Measurements from ENCODE around the gene CHD9.
A peak's percentile ranks its signal among the peaks of the same experiment; 100 is the strongest.
"Not testable (repeated sequence)": the region's sequence is repeated elsewhere in the genome, so short reads cannot be mapped to it uniquely, and the experiment has no call there.

CHD9 gene, protein sequence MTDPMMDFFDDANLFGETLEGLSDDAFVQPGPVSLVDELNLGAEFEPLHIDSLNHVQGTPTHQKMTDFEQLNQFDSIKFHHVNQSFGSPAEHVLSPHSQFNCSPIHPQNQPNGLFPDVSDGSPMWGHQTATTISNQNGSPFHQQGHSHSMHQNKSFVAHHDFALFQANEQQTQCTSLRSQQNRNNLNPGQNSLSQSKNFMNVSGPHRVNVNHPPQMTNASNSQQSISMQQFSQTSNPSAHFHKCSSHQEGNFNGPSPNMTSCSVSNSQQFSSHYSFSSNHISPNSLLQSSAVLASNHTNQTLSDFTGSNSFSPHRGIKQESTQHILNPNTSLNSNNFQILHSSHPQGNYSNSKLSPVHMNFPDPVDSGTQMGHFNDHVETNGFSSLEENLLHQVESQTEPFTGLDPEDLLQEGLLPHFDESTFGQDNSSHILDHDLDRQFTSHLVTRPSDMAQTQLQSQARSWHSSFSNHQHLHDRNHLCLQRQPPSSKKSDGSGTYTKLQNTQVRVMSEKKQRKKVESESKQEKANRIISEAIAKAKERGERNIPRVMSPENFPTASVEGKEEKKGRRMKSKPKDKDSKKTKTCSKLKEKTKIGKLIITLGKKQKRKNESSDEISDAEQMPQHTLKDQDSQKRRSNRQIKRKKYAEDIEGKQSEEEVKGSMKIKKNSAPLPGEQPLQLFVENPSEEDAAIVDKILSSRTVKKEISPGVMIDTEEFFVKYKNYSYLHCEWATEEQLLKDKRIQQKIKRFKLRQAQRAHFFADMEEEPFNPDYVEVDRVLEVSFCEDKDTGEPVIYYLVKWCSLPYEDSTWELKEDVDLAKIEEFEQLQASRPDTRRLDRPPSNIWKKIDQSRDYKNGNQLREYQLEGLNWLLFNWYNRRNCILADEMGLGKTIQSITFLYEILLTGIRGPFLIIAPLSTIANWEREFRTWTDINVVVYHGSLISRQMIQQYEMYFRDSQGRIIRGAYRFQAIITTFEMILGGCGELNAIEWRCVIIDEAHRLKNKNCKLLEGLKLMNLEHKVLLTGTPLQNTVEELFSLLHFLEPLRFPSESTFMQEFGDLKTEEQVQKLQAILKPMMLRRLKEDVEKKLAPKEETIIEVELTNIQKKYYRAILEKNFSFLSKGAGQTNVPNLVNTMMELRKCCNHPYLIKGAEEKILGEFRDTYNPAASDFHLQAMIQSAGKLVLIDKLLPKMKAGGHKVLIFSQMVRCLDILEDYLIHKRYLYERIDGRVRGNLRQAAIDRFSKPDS (N-terminal part only)

DNA sequence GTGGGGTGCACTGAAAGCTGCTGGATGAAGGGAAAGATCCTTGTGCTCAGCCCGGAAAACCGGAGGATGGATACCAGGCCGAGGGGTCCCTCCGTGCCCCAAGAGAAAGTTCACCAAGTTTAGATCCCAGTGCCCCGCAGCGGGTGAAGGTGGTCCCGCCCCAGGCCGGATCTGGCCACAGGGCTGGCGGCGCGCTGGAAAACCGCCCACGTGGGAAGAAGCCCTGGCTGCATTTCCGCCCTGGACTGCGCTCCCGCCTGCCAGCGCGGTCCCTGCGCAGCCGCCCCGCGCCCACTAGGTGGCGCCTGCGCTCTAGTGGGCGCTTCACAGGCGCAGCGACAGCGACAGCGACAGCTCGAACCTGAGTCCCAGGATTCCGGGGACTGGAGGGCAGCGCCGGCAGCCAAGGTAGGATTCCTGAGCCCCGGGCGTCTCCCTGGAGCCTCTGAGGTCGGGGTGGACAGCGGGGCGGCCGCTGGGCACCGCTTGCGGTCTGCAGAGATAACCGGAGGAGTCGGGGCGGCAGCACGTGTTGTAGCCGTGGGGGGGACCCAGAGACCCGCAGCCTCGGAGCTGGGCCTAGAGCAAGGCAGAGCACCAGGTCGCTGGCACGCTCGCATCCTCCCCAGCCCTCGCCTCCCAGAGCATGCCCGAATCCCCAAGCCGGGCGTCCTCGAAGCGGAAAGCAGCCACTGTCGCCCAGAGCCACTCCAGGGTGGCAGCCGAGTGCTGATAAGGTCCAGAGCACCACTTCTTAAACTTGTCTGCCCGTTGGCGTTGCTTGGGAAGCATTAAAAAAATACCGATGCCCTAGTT, at the start of gene CHD9:
Gene CHD9, plus strand, starts transcription at position 322 of the 816 bp plus-strand sequence. CDS start 101,099 bp downstream, outside the sequence.
- peak; percentile 54 to 57 for DNase-seq (ENCODE audit: low read depth in 2 of 2)

DNA sequence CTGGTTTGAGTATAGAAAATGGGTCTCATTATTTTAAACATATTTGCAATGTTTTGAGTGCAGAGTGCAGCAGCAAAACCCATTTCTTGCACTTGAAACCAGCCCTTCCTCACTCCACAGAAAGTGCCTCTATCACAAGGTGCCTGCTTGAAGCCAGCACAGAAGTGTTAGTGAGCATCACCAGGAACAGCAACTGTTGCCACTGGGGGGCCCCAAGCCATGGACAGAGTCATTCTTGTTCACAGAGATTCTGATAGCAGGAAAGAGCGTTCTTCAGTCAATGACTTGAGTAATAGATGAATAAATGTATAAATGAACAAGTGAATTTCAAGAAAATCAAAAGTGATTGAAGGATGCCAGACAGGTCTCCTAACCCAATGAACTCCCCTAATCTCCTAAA, 47.7 kb upstream of the CHD9 start:
- no peak for DNase-seq (ENCODE audit: low read depth in 2 of 2)

DNA sequence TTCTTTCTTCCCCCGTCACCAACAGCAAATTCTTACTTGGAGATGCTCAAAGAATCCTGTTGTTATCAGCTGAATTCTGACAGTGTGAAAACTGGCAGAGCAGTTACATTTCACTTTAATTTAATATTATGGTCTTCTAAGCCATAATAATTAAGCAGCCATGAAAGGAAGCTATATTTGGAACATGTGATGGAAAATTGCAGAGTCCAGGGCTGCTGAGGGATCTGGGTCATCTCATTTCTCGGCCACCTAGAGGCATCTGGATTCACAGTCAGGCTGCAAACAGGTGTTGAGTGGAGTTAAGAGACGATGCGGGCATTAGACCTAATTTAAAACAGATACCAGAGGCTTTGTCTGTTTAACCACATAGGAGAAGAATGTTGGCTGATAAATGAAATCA, 40.5 kb upstream of the CHD9 start:
- no peak for DNase-seq (ENCODE audit: low read depth in 2 of 2)

DNA sequence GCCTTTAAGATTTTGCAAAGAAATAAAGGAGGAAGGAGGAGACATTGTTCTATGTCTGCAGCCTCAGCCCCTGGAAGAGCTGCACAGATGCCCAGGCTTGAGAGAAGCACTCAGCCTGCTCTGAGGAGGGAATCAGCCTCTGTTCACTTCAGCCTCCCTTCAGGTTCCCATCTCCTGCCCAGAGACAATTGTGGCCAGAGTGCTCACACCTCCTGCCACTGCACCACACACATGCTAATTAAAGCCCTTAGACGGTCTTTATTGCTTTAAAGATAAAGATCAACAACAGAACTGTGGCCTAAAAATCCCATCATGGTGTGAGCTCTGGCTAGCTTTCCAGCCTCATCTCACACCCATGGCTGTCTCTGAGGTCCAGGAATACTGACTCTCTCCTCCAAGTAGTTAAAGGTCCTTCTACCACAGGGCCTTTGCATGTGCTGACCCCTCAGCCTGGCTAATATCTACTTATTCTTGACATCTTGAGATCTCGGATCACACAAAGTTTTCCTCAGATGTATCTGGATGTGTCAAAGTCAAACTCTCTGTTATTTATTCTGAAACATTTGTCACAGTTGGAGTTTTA, 35.9 kb upstream of the CHD9 start:
- DNase-seq (ENCODE audit: low read depth in 2 of 2), result no peak

DNA sequence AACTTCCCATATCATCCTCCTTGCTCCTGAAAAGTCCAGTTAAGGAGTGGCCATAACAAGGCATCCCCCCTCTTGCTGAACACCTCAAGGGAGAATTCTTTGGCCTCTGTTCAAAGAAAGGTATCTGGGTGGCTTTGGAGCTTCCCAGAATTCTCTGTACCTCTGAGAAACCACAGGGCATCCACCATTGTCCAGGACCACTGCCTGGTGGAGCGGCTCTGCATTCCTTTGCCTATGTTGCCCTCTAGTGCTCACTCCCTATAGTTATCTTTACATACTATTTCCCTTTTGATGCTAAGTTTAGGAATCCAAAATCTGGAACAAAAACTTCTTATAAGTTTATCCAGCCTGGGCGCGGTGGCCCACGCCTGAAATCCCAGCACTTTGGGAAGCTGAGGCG, 32.4 kb upstream of the CHD9 start:
- peak in 1 of 2 experiments; percentile 2 for DNase-seq (ENCODE audit: low read depth in 2 of 2)

DNA sequence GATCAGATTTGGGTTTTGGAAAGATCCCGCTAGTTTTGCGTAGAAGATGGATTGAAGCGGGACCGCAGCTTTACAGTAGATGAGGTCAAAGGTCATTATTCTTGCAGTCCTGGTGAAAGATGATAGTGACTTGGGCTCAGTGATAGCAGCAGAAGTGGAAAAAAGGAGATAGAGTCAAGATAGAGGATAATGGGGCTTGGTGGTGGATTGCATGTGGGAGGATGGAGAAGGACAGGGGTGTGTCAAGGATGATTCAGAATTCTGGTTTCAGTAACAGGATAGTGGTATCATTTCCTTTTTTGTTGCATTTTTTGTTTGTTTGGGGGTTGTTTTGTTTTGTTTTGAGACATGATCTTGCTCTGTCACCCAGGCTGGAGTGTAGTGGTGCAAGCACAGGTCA, 30.7 kb upstream of the CHD9 start:
- no peak for DNase-seq (ENCODE audit: low read depth in 2 of 2)

DNA sequence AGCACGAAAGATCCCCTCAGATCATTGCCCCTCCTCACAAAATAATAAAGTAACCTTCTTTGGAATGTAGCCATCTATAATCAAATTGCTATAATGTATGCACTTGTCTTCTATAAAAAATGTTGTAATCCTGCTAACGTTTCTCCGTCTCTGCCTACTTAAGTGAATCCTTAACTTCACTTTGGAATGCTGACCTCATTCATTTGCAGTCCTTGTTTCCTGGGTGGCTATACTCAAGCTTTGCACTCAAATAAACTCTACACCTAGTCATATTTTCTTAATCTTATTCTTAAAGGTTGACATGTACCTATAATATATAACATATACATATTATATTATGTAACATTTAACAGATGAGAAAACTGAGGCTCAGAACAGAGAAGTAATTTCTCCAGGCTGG, 24.8 kb upstream of the CHD9 start:
- no peak for DNase-seq (ENCODE audit: low read depth in 2 of 2)

DNA sequence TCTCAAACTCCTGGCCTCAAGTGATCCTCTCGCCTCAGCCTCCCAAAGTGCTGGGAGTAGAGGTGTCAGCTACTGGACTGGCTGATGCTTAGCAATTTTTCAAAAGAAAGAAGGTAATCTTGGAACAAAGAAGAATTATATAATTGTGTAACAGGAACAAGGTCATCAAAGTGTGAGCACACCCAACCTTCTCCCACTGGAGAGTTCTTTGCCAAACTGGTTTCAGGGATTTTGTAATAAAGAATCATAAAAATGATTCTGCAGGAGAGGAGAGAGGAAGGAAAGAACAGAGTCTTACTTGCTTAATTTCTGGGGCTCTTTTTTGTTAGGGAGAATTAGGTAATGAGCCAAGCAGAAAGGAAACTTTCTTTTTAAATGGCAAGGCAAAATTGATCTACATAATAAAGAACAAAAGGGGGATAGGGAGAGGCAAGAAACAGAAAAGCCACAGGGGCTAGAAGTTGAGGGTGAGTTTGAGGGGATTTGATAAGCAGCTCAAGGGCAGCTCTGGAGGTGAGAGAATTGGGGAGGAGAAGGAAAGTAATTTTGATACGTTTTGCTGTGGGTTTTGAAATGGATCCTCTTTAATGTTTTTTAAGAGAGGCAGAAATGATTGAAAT, 23.4 kb upstream of the CHD9 start:
- DNase-seq (ENCODE audit: low read depth in 2 of 2), result no peak

DNA sequence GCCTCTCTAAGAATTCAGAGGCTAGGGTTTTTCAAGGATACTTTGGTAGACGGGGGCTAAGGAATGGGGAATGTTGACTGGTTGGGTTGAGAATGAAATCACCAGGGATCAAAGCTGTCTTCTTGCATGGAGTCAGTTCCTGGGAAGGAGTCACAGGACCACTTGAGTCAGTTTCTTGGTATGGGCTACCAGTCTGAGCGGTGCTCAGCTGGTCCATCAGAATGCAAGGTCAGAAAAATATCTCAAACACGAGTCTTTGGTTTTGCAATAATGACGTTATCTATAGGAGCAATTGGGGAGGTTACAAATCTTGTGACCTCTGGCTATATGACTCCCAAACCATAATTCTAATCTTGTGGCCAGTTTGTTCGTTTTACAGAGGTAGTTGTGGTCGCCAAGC, 20.5 kb upstream of the CHD9 start:
- DNase-seq (ENCODE audit: low read depth in 2 of 2), result no peak

DNA sequence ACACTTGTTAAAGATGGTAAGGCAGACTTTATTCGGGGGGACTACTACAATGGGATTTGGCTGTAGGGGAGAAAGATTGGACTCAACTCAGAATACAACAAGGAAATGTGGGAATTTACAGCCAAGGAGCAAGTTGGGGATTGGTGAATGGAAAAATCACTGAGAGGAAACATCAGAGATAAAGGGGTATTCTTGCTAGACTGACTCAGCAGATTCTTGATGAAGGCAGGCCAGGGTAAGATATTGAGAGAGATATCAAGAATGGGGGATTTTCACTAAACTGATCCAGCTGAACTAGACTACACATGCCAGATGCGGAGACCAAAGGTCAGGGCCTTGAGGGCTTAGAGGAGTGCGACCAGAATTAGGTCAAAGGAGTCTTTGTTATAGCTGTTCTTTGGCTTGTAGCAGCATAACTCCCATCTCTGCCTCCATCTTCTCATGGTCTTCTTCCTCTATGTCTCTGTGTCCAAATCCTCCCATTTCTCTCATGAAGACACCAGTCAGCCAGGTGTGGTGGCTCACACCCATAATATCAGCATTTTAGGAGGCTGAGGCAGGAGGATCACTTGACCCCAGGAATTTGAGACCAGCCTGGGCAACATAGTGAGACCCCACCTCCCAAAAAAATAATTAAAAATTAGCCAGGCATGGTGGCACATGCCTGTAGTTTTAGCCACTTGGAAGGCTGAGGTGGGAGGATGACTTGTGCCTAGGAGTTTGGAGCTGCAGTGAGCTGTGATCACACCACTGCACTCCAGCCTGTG, 19.4 kb upstream of the CHD9 start:
- no peak for DNase-seq (ENCODE audit: low read depth in 2 of 2)

DNA sequence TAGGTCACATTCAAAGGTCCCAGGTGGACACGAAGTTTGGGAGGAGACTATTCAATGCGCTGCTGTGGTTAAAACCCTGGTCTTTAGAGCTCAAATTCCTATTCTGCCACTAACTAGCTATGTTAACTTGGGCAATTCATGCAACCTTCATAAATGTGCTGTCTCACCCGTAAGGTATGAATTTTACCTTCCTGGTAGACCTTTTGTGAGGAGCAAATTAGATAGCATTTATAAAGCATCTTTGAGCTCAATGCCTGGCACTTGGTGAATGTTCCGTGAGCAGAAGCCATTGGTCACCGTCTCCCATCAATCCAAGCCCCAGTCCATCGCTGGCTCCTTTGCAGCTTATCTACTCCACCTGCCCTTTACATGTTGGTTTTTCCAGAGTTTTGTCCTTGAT, 18.7 kb upstream of the CHD9 start:
- DNase-seq (ENCODE audit: low read depth in 2 of 2), result no peak

DNA sequence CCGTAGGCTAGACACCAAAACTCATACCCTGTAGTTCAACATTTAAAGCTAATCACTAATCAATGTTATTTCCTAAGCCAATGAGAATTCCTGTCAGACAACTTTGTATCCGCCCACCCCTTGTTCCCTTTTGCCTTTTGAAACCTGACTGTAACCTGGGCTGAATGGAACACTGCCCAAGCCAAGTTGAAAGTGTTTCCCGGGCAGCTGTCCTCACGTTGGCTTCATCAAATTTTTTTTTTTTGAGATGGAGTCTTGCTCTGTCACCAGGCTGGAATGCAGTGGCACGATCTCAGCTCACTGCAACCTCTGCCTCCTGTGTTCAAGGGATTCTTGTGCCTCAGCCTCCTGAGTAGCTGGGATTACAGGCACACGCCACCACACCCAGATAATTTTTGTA, 18.1 kb upstream of the CHD9 start:
- DNase-seq (ENCODE audit: low read depth in 2 of 2), result not testable (repeated sequence)

DNA sequence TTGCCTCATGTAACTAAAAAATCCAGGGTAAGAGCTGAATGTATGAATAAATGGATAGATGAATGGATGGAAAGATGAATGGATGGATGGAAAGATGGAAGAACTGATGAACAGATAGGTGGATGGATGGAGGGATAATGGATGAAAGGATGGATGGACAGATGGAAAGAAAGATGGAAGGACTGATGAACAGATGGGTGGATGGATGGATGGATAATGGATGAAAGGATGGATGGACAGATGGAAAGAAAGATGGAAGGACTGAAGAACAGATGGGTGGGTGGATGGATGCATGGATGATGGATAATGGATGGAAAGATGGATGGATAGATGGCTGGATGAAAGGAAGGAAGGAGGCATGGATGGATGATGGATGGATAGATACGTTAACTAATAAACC, 14.0 kb upstream of the CHD9 start:
- no peak for DNase-seq (ENCODE audit: low read depth in 2 of 2)

DNA sequence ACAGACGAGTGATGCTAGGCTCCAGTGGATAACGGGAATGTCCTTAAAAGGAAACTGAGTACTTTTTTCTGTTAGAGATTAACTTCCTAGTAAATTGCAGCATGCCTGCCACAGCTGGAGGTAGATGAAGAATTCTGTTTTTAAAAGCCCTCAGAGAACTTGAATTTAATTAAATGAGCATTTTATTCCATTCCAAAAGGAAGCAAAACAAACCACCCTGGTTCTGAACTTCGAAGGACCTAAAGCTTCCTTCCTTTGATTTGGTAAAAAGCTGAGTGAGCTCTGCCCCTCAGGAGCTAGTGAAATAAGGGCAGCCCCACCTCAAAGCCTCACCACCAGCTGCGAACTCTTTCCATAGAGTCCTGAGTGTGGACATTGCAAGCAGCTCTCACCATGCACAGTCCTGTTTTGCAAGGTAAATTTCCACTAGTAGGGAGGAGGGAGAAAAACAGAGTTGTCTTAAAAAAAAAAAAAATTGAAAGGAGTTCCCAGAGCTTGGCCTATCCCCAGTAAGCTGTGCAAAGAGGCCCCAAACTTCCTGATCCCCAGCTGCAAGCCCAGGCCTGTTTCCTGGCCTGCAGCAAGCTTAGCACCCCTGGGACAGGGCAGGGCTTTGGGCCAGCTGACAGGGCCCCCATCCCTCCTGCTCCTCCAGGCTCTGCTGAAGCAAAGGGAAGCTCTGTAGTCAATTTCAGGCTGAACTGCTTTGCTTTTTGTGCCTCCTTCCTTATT, 13.3 kb upstream of the CHD9 start:
- no peak for DNase-seq (ENCODE audit: low read depth in 2 of 2)

DNA sequence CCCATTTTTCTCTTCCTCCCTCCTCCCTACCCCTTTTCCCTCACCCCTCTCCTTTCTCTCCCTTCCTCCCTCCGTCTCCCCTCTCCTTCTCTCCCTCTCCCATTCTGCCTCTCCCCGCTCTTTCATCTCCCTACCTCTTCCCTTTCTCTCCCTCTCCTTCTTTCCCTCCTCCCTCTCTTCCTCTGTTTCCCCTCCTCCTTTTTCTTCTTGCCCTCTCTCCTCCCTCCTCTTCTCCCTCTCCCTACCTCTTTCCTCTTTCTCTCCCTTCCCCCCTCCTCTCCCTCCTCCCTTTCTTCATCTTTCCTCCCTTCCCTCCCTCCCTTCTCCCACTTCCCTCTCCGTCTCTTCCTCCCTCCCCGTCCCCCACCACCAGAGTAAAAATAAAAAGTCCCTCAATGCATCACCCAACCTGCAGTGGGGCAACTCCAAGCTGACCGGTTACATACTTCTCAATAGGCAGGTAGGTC, 12.5 kb upstream of the CHD9 start:
- DNase-seq (ENCODE audit: low read depth in 2 of 2), result no peak

DNA sequence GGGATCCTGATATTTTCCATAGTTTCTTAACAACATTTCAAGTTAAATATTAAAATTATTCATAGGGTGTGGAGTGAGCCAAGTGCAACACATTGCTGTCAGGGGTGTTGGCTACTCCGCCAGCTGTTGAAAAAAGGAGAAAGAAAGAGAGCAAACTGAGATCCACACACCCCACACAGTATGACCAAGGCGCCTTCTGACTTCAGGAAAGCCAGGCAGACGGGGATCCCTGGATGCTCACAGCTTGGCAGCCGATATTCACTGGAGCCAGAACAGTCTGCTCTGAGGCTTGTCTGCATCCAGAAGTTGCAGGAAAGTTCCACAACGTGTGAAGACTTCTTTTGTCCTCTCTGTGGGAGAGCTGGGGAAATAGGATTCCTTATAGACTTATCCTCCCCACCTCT, 11.4 kb upstream of the CHD9 start:
- no peak for DNase-seq (ENCODE audit: low read depth in 2 of 2)

DNA sequence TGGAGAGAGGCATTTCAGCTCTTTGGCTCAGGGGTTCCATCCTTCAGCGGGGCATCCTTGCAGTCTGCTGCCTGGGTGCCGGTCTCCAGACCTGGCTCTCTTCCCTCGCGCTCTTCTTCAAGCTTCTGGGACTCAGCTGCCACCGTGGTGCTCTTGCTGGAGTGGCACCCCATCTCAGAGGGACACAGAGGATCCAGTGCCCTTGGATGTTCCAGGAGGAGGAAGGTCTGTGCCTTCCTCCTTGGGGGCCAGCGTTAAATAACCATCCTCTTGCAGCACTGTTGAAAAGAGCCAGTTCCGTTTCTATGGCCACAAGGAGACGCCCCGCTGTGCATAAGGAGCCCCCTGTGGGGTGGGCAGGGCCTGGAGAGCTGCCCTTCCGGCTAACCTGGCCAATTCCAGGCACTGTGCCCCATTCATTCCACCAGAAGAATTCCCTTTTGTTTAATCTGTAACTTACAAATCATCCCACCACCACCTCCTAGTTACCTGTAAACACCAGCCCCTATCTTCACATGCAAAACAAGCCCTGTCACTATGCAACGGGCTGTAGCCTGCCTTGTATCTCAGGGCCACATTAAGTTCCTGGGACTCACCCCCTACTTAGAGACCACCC, 10.7 kb upstream of the CHD9 start:
- no peak for DNase-seq (ENCODE audit: low read depth in 2 of 2)

All from stimulated activated CD4-positive, alpha-beta T cell treated with anti-CD3 and anti-CD28 coated beads, Interleukin-12 subunit alpha, Interleukin-12 subunit beta, amount 100 ng/mL, for 24 hours (primary cell).